Lower leg skin (tissue), 3 donors: ENCODE results near the gene CYBC1.

Source experiments
- CTCF ChIP-seq, 3 donors: fragments of 450-650 bp; IDR thresholded peaks; one replicate each; pipeline ENCODE4 v1.5.1; 2016; ENCODE audit warnings: antibody characterized with exemption in 3 of 3, mild to moderate bottlenecking in 3 of 3, moderate library complexity in 2 of 3
- POLR2A ChIP-seq, 2 donors: fragments of 450-650 bp; IDR thresholded peaks; one replicate each; pipeline ENCODE4 v1.6.1; 2016 to 2017; ENCODE audit warnings: antibody characterized with exemption in 2 of 2, mild to moderate bottlenecking in 1 of 2, moderate library complexity in 1 of 2

- TF ChIP-seq CTCF (IDR thresholded peaks at IDR 0.05) = no peak
- no peak for TF ChIP-seq POLR2A (IDR thresholded peaks at IDR 0.05)
Observed at GRCh38 chr17:82433560-82434215, 16.9 kb downstream of the CYBC1 start.
